NCI-H146 (cell line): Measurements from ENCODE around the gene USO1.
"Not testable (repeated sequence)": the region's sequence is repeated elsewhere in the genome, so short reads cannot be mapped to it uniquely, and the experiment has no call there.

Experiments
- DNase-seq: peaks from one replicate; lab custom pipeline; 2025; lab: John Stamatoyannopoulos, UW

Gene USO1

GRCh38 chr4:75714704-75715103, 9.7 kb upstream of the USO1 start:
- DNase-seq: no peak

- no peak for DNase-seq
These were observed 9.1 kb upstream of the USO1 start for GRCh38 chr4:75715105-75715799.

- not testable (repeated sequence) for DNase-seq
These were observed 8.3 kb upstream of the USO1 start for GRCh38 chr4:75716054-75716453.

- DNase-seq: no peak
These were observed 7.0 kb upstream of the USO1 start for GRCh38 chr4:75717408-75717807.

GRCh38 chr4:75718529-75718928, 5.8 kb upstream of the USO1 start:
- DNase-seq: no peak

- DNase-seq: no peak
These were observed 2.0 kb upstream of the USO1 start for GRCh38 chr4:75722417-75722816.

GRCh38 chr4:75723163-75724065, 963 bp upstream of the USO1 start:
- DNase-seq: peak; percentile 17

- DNase-seq: peak; percentile 86
These were observed 719 bp downstream of the USO1 start for GRCh38 chr4:75724867-75725724.

- DNase-seq: not testable (repeated sequence)
These were observed 1.7 kb downstream of the USO1 start for GRCh38 chr4:75725942-75726538.

GRCh38 chr4:75726577-75726976, 2.2 kb downstream of the USO1 start:
- no peak for DNase-seq

GRCh38 chr4:75727073-75727472, 2.7 kb downstream of the USO1 start:
- DNase-seq: no peak

GRCh38 chr4:75729836-75730235, 5.5 kb downstream of the USO1 start:
- DNase-seq: no peak

- no peak for DNase-seq
These were observed 9.0 kb downstream of the USO1 start for GRCh38 chr4:75733369-75733768.

- no peak for DNase-seq
These were observed 11.1 kb downstream of the USO1 start for GRCh38 chr4:75735525-75735924.

GRCh38 chr4:75736862-75737261, 12.5 kb downstream of the USO1 start:
- no peak for DNase-seq

- no peak for DNase-seq
These were observed 13.0 kb downstream of the USO1 start for GRCh38 chr4:75737398-75737797.

GRCh38 chr4:75741027-75741426, 16.6 kb downstream of the USO1 start:
- no peak for DNase-seq

- no peak for DNase-seq
These were observed 18.1 kb downstream of the USO1 start for GRCh38 chr4:75742451-75742850.

- DNase-seq: no peak
These were observed 20.8 kb downstream of the USO1 start for GRCh38 chr4:75745161-75745560.

GRCh38 chr4:75745721-75746199, 21.4 kb downstream of the USO1 start:
- DNase-seq: no peak

GRCh38 chr4:75752637-75753036, 28.3 kb downstream of the USO1 start:
- no peak for DNase-seq

- DNase-seq: no peak
These were observed 44.7 kb downstream of the USO1 start for GRCh38 chr4:75769036-75769435.
